Measurements from ENCODE around the gene CAMK2G. TPM values are rescaled to one million over a fixed set of nuclear protein-coding genes. Genes with fewer than 3 reads are reported as not detected.
A peak's percentile ranks its signal among the peaks of the same experiment; 100 is the strongest.
"Not testable (repeated sequence)": the region's sequence is repeated elsewhere in the genome, so short reads cannot be mapped to it uniquely, and the experiment has no call there.

CAMK2G gene
- 58.1 and 58.9 TPM in 2 replicates for total RNA-seq (2022)
- Bru-seq, nascent RNA, result percentile 79 among the genes with signal in this experiment
- percentile 80 among the genes with signal in this experiment for BruChase-seq, experiment 1, labeled RNA remaining after a 6-hour chase
- BruChase-seq, experiment 2, labeled RNA remaining after a 2-hour chase, result percentile 83 among the genes with signal in this experiment
- long read RNA-seq, partial matches to known transcripts, result 5 of 32 reads
- long read RNA-seq, other reads (novel, unspliced or antisense), result 24 of 32 reads

- peak within 1 kb of the TSS; percentile 61 for H3K4me3 Mint-ChIP-seq (ENCODE audit: low read depth, unreplicated experiment)
- peak; percentile 90 for DNase-seq
- peaks cover 57% of the 10 kb centered on the region for H3K36me3 Mint-ChIP-seq (ENCODE audit: insufficient read depth, unreplicated experiment)
- no peaks in the 10 kb centered on the region for H3K9me3 Mint-ChIP-seq (ENCODE audit: low read depth, unreplicated experiment)
- H3K27me3 Mint-ChIP-seq (ENCODE audit: unreplicated experiment), result no peaks in the 10 kb centered on the region
- peaks cover 65% of the 10 kb centered on the region for H3K4me1 Mint-ChIP-seq (ENCODE audit: low read depth, unreplicated experiment)
- intact Hi-C loops (cut with micrococcal nuclease; ENCODE audit: unreplicated experiment), result loop anchor here (10.0 kb wide), 1 partner anchor 100 kb away; a partner anchor contains a TSS
- no peak for TF ChIP-seq CTCF (IDR thresholded peaks at IDR 0.05; ENCODE audit: unreplicated experiment)
- CTCF ChIA-PET, result interaction anchor here (0.6 to 2.0 kb wide), 3 partner anchors 12 to 837 kb away, joined by 4 to 7 read pairs (median 7); no protein-coding TSS in a partner anchor
- H3K27ac Mint-ChIP-seq (ENCODE audit: unreplicated experiment), result peak within 1 kb of the TSS; percentile 33
- no TSS peak for BruUV-seq (replicated peaks)
Observed at GRCh38 chr10:73874267-73875138, at the start of gene CAMK2G. TSS of gene CAMK2G (minus strand) at chr10:73874555. CDS start at chr10:73874461, 94 bp downstream.

- no TSS peak for BruUV-seq (replicated peaks)
- H3K9me3 Mint-ChIP-seq (ENCODE audit: low read depth, unreplicated experiment), result peaks cover 4% of the 10 kb centered on the region
- intact Hi-C loops (cut with micrococcal nuclease; ENCODE audit: unreplicated experiment), result no loop called here
- H3K27me3 Mint-ChIP-seq (ENCODE audit: unreplicated experiment), result no peaks in the 10 kb centered on the region
- TF ChIP-seq CTCF (IDR thresholded peaks at IDR 0.05; ENCODE audit: unreplicated experiment), result no peak
- no peak overlapping the region for H3K4me3 Mint-ChIP-seq (ENCODE audit: low read depth, unreplicated experiment)
- no peak overlapping the region for H3K27ac Mint-ChIP-seq (ENCODE audit: unreplicated experiment)
- peaks cover 27% of the 10 kb centered on the region for H3K4me1 Mint-ChIP-seq (ENCODE audit: low read depth, unreplicated experiment)
- CTCF ChIA-PET, result no interaction called here
- no peak for DNase-seq
- peaks cover 11% of the 10 kb centered on the region for H3K36me3 Mint-ChIP-seq (ENCODE audit: insufficient read depth, unreplicated experiment)
Observed at GRCh38 chr10:73922864-73923133, 48.4 kb upstream of the CAMK2G start.

- DNase-seq, result no peak
- no peak for TF ChIP-seq CTCF (IDR thresholded peaks at IDR 0.05; ENCODE audit: unreplicated experiment)
- peaks cover 6% of the 10 kb centered on the region for H3K9me3 Mint-ChIP-seq (ENCODE audit: low read depth, unreplicated experiment)
- no peaks in the 10 kb centered on the region for H3K27me3 Mint-ChIP-seq (ENCODE audit: unreplicated experiment)
- H3K27ac Mint-ChIP-seq (ENCODE audit: unreplicated experiment), result no peak overlapping the region
- intact Hi-C loops (cut with micrococcal nuclease; ENCODE audit: unreplicated experiment), result no loop called here
- peaks cover 17% of the 10 kb centered on the region for H3K36me3 Mint-ChIP-seq (ENCODE audit: insufficient read depth, unreplicated experiment)
- H3K4me3 Mint-ChIP-seq (ENCODE audit: low read depth, unreplicated experiment), result no peak overlapping the region
- CTCF ChIA-PET, result no interaction called here
- BruUV-seq (replicated peaks), result no TSS peak
- peaks cover 33% of the 10 kb centered on the region for H3K4me1 Mint-ChIP-seq (ENCODE audit: low read depth, unreplicated experiment)
Observed at GRCh38 chr10:73922007-73922863, 47.9 kb upstream of the CAMK2G start.

- BruUV-seq (replicated peaks), result no TSS peak
- Mint-ChIP-seq H3K27me3 (ENCODE audit: unreplicated experiment) (no peaks in the 10 kb centered on the region), H3K4me3 (ENCODE audit: low read depth, unreplicated experiment) (no peak overlapping the region), H3K9me3 (ENCODE audit: low read depth, unreplicated experiment) (peaks cover 6% of the 10 kb centered on the region), H3K36me3 (ENCODE audit: insufficient read depth, unreplicated experiment) (peaks cover 38% of the 10 kb centered on the region), H3K4me1 (ENCODE audit: low read depth, unreplicated experiment) (peaks cover 42% of the 10 kb centered on the region), H3K27ac (ENCODE audit: unreplicated experiment) (no peak overlapping the region)
- intact Hi-C loops (cut with micrococcal nuclease; ENCODE audit: unreplicated experiment), result no loop called here
- CTCF ChIA-PET, result interaction anchor here (0.6 kb wide), 1 partner anchor 9 kb away, joined by 3 read pairs; no protein-coding TSS in a partner anchor
- DNase-seq, result no peak
- TF ChIP-seq CTCF (IDR thresholded peaks at IDR 0.05; ENCODE audit: unreplicated experiment), result no peak
Observed at GRCh38 chr10:73920089-73920488, 45.7 kb upstream of the CAMK2G start.

GRCh38 chr10:73919481-73919880 lies 45.1 kb upstream of the CAMK2G start:
- not testable (repeated sequence) for DNase-seq

More at GRCh38 chr10:73919481-73919880, 45.1 kb upstream of the CAMK2G start:
- Mint-ChIP-seq H3K36me3 (ENCODE audit: insufficient read depth, unreplicated experiment) (peaks cover 45% of the 10 kb centered on the region), H3K4me1 (ENCODE audit: low read depth, unreplicated experiment) (peaks cover 42% of the 10 kb centered on the region)
- BruUV-seq (replicated peaks); H3K27me3 Mint-ChIP-seq (ENCODE audit: unreplicated experiment); H3K27ac Mint-ChIP-seq (ENCODE audit: unreplicated experiment); CTCF ChIA-PET; intact Hi-C loops (cut with micrococcal nuclease; ENCODE audit: unreplicated experiment); H3K4me3 Mint-ChIP-seq (ENCODE audit: low read depth, unreplicated experiment); H3K9me3 Mint-ChIP-seq (ENCODE audit: low read depth, unreplicated experiment): not testable (repeated sequence)
